IMR-90 (cell line): ENCODE data around the gene TXNDC16.

Experiments used
- CHD1 ChIP-seq: IDR thresholded peaks from 2 replicates; pipeline ENCODE4 v1.6.1; 2012; ENCODE audit warnings: low read depth, low read length, improper control_type of control experiment
- ELK1 ChIP-seq: fragments of 150-350 bp; IDR thresholded peaks from 2 replicates; pipeline ENCODE4 v1.6.1; 2016; ENCODE audit warnings: low read depth, mild to moderate bottlenecking, low read length, moderate library complexity, borderline replicate concordance
- FOS ChIP-seq: fragments of 150-350 bp; IDR thresholded peaks from 2 replicates; pipeline ENCODE4 v1.6.1; 2016; ENCODE audit warnings: low read depth, low read length
- MAZ ChIP-seq: IDR thresholded peaks from 2 replicates; pipeline ENCODE4 v1.6.1; 2012; ENCODE audit warnings: low read depth, mild to moderate bottlenecking, low read length, improper control_type of control experiment, moderate library complexity, borderline replicate concordance
- POLR2A ChIP-seq: IDR thresholded peaks from 2 replicates; pipeline ENCODE4 v1.6.1; 2012; ENCODE audit warnings: mild to moderate bottlenecking, low read depth, low read length
- RAD21 ChIP-seq: IDR thresholded peaks from 2 replicates; pipeline ENCODE4 v1.6.1; 2012; ENCODE audit warnings: low read length, improper control_type of control experiment
- RCOR1 ChIP-seq: IDR thresholded peaks from 2 replicates; pipeline ENCODE4 v1.6.1; 2012; ENCODE audit warnings: mild to moderate bottlenecking, low read length, improper control_type of control experiment; ENCODE audit not compliant: insufficient replicate concordance
- USF2 ChIP-seq: fragments of 150-350 bp; IDR thresholded peaks from 2 replicates; pipeline ENCODE4 v1.6.1; 2017; ENCODE audit warnings: mild to moderate bottlenecking, antibody characterized with exemption, low read length, low read depth
- TF ChIP-seq, protein P1 (sequence below): conservative IDR thresholded peaks from 2 replicates; pipeline ENCODE4 v1.5.1; 2012; ENCODE audit warnings: mild to moderate bottlenecking, low read depth, low read length, improper control_type of control experiment

- no peak for TF ChIP-seq FOS
- TF ChIP-seq, protein P1, sequence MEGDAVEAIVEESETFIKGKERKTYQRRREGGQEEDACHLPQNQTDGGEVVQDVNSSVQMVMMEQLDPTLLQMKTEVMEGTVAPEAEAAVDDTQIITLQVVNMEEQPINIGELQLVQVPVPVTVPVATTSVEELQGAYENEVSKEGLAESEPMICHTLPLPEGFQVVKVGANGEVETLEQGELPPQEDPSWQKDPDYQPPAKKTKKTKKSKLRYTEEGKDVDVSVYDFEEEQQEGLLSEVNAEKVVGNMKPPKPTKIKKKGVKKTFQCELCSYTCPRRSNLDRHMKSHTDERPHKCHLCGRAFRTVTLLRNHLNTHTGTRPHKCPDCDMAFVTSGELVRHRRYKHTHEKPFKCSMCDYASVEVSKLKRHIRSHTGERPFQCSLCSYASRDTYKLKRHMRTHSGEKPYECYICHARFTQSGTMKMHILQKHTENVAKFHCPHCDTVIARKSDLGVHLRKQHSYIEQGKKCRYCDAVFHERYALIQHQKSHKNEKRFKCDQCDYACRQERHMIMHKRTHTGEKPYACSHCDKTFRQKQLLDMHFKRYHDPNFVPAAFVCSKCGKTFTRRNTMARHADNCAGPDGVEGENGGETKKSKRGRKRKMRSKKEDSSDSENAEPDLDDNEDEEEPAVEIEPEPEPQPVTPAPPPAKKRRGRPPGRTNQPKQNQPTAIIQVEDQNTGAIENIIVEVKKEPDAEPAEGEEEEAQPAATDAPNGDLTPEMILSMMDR, result no peak
- TF ChIP-seq USF2, result no peak
- TF ChIP-seq POLR2A, result no peak
- no peak for TF ChIP-seq CHD1
- no peak for TF ChIP-seq ELK1
- no peak for TF ChIP-seq RCOR1
- TF ChIP-seq MAZ, result no peak
- TF ChIP-seq RAD21, result no peak
These were observed 5.3 kb downstream of the TXNDC16 start for GRCh38 chr14:52547027-52547426.
